ENCODE results near the gene UQCRC1.

GRCh38 chr3:48584836-48585235 is 24.6 kb downstream of the UQCRC1 start:
- TF ChIP-seq CTCF (IDR thresholded peaks at IDR 0.05) (no peak), JUN (CRISPR knock-in tag; IDR thresholded peaks at IDR 0.05) (no peak), GABPB1 (CRISPR knock-in tag; IDR thresholded peaks at IDR 0.05) (no peak), ATF3 (CRISPR knock-in tag; conservative IDR thresholded peaks at IDR 0.05) (no peak), ATF1 (CRISPR knock-in tag; IDR thresholded peaks at IDR 0.05) (no peak), NR2C2 (CRISPR knock-in tag; IDR thresholded peaks at IDR 0.05) (no peak), ZNF512 (CRISPR knock-in tag; IDR thresholded peaks at IDR 0.05; ENCODE audit: borderline replicate concordance) (no peak)

Measured in WTC11 (cell line).